HG03066 (cell line): ENCODE results near the gene ECSCR.
A peak's percentile ranks its signal among the peaks of the same experiment; 100 is the strongest.
"Not testable (repeated sequence)": the region's sequence is repeated elsewhere in the genome, so short reads cannot be mapped to it uniquely, and the experiment has no call there.

ENCODE experiments used
- ATAC-seq: cut with Tn5 transposase; IDR thresholded peaks from one replicate; pipeline ENCODE4 v1.9.1; 2021; ENCODE audit warnings: low read depth; ENCODE audit not compliant: unreplicated experiment

The ECSCR gene

GRCh38 chr5:139462586-139463276, at the start of gene ECSCR:
Gene ECSCR (minus strand): TSS chr5:139462743. CDS start chr5:139462670, 73 bp downstream.
- no peak for ATAC-seq

DNA sequence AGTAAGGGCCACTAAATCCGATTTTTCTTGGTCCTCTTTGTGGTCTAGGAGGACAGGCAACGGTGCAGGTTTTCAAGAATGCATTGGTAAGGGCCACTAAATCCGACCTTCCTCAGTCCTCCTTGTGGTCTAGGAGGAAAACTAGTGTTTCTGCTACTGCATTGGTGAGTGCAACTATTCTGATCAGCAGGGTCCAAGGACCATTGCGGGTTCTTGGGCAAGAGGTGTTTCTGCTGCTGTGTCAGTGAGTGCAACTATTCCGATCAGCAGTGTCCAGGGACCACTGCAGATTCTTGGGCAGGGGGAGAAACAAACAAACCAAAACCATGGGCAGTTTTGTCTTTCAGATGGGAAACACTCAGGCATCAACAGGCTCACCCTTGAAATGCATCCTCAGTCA, 42.2 kb upstream of the ECSCR start:
- ATAC-seq: not testable (repeated sequence)

- ATAC-seq: not testable (repeated sequence)
Observed at GRCh38 chr5:139503879-139504278, 41.3 kb upstream of the ECSCR start.

GRCh38 chr5:139503036-139503817, 40.7 kb upstream of the ECSCR start:
- not testable (repeated sequence) for ATAC-seq

DNA sequence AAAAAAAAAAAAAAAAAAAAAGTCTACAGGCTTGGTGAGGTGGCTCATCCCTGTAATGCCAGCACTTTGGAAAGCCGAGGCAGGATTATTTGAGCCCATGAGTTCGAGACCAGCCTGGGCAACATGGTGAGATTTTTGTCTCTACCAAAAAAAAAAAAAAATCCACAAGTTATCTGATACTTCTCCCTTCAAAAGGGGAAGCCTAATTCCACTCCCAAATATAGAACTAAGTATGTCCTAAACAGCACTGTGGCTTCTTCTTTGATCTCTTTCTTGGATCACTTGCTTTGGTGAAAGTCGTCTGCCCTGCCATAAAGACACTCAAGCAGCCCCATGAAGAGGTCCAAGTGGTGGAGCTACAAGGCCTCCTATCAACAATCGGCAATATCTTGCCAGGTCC, 38.8 kb upstream of the ECSCR start:
- ATAC-seq: no peak

- no peak for ATAC-seq
Observed at GRCh38 chr5:139495638-139496435, 33.3 kb upstream of the ECSCR start.

DNA sequence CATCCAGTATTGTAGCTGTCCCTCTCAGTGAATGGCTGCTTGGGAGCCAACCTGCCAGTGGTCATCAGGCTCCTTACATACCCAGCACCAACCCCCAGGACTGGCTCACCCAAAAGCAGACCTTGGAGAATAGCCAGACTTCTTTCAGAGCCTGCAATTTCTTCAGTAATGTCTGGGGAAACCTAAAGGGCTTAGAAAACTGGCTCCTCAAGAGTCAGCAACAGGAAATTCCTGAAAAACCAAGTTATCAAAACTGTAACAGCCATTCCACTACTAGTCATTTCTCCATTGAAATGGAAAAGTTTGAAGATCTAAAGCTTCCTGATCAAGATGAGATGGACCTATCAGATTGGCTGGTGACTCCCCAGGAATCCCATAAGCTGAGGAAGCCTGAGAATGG, 32.3 kb upstream of the ECSCR start:
- no peak for ATAC-seq

DNA sequence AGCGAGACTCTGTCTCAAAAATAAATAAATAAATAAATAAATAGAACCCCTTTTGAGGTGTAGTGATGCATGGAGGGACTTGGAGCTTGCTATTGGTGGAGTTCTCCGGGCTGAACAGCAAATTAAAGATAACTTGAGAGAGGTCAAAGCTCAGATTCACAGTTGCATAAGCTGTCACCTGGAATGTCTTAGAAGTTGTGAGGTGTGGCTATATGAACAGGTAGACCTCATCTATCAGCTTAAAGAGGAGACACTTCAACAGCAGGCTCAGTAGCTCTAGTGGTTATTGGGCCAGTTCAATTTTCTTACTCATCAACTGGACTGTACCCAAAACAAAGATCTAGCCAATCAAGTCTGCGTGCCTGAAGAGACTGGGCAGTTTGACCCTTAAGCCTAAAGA, 31.7 kb upstream of the ECSCR start:
- no peak for ATAC-seq

GRCh38 chr5:139492700-139493192, 30.2 kb upstream of the ECSCR start:
- no peak for ATAC-seq

DNA sequence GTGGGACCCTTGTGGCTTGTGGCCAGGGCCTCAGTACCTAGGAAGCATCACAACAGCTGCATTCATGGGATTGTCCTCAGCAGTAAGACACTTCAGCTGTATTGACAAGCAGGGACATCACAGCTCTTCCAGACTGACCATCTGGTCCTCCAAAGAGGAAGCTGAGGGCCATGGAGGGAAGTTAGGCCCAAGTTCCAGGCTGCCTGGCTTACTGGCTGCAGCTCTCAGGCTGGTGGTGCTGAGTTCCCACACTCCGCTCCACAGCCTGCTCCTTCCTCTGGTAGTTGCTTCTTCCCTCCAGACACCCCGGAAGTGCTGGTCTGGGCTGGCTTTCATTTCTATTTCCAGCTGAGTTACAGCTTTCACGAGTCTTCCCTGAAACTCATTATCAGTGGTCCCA, 25.7 kb upstream of the ECSCR start:
- ATAC-seq: no peak

GRCh38 chr5:139486201-139486600, 23.7 kb upstream of the ECSCR start:
- no peak for ATAC-seq

DNA sequence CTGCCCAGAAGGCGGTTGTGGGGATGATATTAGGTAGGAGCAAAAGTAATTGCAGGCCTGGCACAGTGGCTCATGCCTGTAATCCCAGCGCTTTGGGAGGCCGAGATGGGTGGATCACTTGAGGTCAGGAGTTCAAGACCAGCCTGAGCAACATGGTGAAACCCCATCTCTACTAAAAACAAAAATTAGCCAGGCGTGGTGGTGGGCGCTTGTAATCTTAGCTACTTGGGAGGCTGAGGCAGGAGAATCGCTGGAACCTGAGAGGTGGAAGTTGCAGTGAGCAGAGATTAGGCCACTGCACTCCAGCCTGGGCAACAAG, 20.3 kb upstream of the ECSCR start:
- ATAC-seq: not testable (repeated sequence)

GRCh38 chr5:139482050-139482889, 19.7 kb upstream of the ECSCR start, which contains the start of gene STING1:
Gene STING1 (minus strand): TSS chr5:139482758. CDS start chr5:139481704, 1,054 bp downstream.
- ATAC-seq: peak; percentile 61

- ATAC-seq: peak; percentile 43
Observed at GRCh38 chr5:139481580-139482049, 19.1 kb upstream of the ECSCR start.

DNA sequence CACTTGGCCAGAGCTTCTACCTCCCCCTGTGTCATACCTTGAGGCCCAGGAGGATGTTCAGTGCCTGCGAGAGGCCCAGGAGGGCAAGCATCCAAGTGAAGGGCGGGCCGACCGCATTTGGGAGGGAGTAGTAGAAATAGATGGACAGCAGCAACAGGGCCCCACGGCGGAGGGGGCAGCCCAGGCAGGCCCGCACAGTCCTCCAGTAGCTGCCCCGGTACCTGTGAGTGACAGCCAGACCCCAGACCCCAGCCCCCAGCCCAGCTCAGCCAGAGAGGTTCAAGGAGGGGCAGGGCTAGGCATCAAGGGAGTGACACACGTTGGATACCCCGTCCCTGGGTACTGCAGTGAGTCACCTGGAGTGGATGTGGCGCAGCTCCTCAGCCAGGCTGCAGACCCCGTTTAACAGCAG, 18.6 kb upstream of the ECSCR start:
- no peak for ATAC-seq

DNA sequence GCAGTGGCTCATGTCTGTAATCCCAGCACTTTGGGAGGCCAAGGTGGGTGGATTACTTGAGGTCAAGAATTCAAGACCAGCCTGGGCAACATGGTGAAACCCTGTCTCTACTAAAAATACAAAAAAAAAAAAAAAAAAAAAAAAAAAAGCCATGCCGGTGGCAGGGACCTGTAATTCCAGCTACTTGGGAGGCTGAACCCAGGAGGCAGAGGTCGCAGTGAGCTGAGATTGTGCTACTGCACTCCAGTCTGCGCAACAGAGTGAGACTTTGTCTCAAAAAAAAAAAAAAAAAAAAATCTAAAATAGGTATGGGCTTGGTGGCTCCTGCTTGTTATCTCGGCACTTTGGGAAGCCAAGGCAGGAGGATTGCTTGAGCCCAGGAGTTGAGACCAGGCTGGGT, 17.2 kb upstream of the ECSCR start:
- not testable (repeated sequence) for ATAC-seq

- not testable (repeated sequence) for ATAC-seq
Observed at GRCh38 chr5:139478657-139479423, 16.3 kb upstream of the ECSCR start.

DNA sequence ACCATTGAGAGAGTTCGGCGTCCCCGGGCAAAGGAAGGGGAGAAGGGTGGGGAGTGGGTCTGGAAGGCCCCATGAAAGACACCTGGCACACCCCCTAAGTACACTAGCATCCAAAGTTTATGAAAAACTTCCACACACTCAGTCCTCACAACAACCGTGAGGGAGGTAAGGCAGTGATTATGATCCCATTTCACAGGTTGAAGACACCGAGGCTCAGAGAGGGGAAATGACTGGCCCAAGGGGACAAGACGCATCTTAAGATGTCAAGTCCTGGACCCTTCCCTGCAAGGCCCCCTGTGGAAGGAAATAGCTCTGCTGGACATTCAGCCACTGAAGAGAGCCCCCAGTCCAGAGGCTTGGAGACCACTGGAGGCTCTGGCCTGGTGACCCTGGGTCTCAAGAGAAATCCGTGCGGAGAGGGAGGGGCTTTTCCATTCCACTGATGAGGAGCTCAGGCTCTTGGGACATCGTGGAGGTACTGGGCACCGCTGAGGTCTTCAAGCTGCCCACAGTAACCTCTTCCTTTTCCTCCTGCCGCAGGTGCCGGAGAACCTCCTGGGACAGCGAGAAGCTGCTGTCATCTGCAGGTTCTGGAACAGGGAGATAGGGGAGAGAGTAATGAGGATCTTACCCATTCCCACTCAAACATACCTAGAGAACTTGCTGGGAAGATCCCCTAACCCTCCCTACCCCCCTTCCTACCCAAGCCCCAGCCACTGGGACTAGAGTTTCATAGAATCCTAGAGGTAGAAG, 13.5 kb upstream of the ECSCR start:
- ATAC-seq: no peak
